Measurements from ENCODE around the gene ESRRA. TPM values are rescaled to one million over a fixed set of nuclear protein-coding genes. Genes with fewer than 3 reads are reported as not detected.

The ESRRA gene
- total and polyA plus RNA-seq, 2 of the 8 experiments (the other 6 are each of a cell fraction or from before 2014, with no cell fraction given) = 18.2 to 37.0 TPM

- TF ChIP-seq CHD7 (IDR thresholded peaks at IDR 0.05; ENCODE audit: insufficient replicate concordance, low read length) (no peak), EZH2 (IDR thresholded peaks at IDR 0.05; ENCODE audit: low read depth, low read length, severe bottlenecking) (no peak), SP4 (IDR thresholded peaks at IDR 0.05; ENCODE audit: low read length) (no peak), EGR1 (IDR thresholded peaks at IDR 0.05; ENCODE audit: borderline replicate concordance, low read depth, low read length) (no peak), RNF2 (IDR thresholded peaks at IDR 0.05; ENCODE audit: borderline replicate concordance, low read depth, low read length, missing control alignments, poor library complexity, severe bottlenecking) (no peak), GABPA (IDR thresholded peaks at IDR 0.05; ENCODE audit: borderline replicate concordance, insufficient read depth, low read length) (no peak), TAF1 (IDR thresholded peaks at IDR 0.05; ENCODE audit: low read depth, low read length) (no peak)
These were observed 49.0 kb upstream of the ESRRA start (continued) for GRCh38 chr11:64256300-64256699.
